ENCODE results near the gene FAM24A. TPM values are rescaled to one million over a fixed set of nuclear protein-coding genes. Genes with fewer than 3 reads are reported as not detected.

FAM24A gene
- total RNA-seq, 1 donor from 2014 or later: not detected

DNA sequence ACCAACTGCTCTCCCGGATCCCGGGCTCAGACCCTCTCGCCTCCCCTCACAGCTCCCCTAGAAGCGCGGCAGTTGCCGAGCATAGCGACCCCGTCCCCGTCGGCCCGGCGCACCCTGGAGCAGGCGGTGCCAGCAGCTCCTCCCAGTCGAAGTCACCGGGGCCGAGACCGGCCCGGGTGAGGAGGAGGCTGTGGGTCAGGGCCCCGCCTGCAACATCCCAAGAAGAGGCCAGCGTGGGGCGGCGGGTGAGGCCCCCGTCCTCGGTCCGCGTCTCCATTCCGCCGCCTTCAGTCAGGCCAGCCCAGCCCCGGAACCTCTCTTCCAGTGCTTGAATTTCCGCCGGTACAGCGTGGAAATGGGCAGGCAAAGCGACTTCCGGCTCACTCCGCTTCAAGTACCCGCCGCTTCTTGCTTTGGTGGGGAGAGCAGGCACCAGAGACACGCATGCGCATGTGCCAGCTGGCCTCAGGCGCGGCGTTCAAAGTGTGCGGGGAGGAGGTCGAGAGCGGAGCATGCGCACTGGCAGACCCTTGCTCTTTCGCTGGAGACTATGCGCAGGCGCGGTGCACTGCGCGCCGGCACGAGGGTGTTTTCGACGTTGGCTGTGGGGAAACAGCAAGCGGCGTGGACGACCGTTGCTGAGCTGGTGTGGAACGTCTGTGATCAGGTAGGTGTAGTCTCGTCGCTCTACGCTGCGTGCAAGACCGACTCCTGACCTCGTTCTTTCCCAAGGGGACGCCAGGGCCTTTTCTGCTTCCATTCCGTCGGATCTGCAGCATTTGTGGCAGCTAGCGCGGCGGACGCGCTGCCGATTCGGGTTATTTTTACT, 43.7 kb downstream of the FAM24A start, which contains the start of gene C10orf88:
C10orf88 (minus strand) TSS at position 326 of the 829 bp plus-strand sequence; CDS start at position 277, 49 bp downstream.
- H3K27me3 Mint-ChIP-seq (ENCODE audit: low read depth): peaks cover 47% of the 10 kb centered on the region
- peaks cover 20% of the 10 kb centered on the region for H3K4me1 Mint-ChIP-seq
- peak within 1 kb of the TSS; percentile 84 for H3K4me3 Mint-ChIP-seq
- DNase-seq (ENCODE audit: low spot score in 2 of 2, unreplicated experiment in 2 of 2): peak; percentile 96 to 97
- no peaks in the 10 kb centered on the region for H3K9me3 Mint-ChIP-seq
- TF ChIP-seq CTCF (IDR thresholded peaks at IDR 0.05; ENCODE audit: unreplicated experiment): no peak
- H3K27ac Mint-ChIP-seq: peak within 1 kb of the TSS; percentile 85
- peaks cover 6% of the 10 kb centered on the region for H3K36me3 Mint-ChIP-seq

- H3K36me3 Mint-ChIP-seq: peaks cover 3% of the 10 kb centered on the region
- H3K9me3 Mint-ChIP-seq: no peaks in the 10 kb centered on the region
- peak overlapping the region; percentile 84 for H3K4me3 Mint-ChIP-seq
- TF ChIP-seq CTCF (IDR thresholded peaks at IDR 0.05; ENCODE audit: unreplicated experiment): no peak
- H3K4me1 Mint-ChIP-seq: peaks cover 20% of the 10 kb centered on the region
- no peak for DNase-seq (ENCODE audit: low spot score in 2 of 2, unreplicated experiment in 2 of 2)
- no peak overlapping the region for H3K27ac Mint-ChIP-seq
- H3K27me3 Mint-ChIP-seq (ENCODE audit: low read depth): peaks cover 50% of the 10 kb centered on the region
Observed at GRCh38 chr10:122954731-122955050, 44.3 kb downstream of the FAM24A start.

GRCh38 chr10:122955892-122956291, 45.5 kb downstream of the FAM24A start:
- H3K4me1 Mint-ChIP-seq: peaks cover 20% of the 10 kb centered on the region
- no peak overlapping the region for H3K27ac Mint-ChIP-seq
- no peak overlapping the region for H3K4me3 Mint-ChIP-seq
- DNase-seq (ENCODE audit: low spot score in 2 of 2, unreplicated experiment in 2 of 2): no peak
- TF ChIP-seq CTCF (IDR thresholded peaks at IDR 0.05; ENCODE audit: unreplicated experiment): no peak
- no peaks in the 10 kb centered on the region for H3K9me3 Mint-ChIP-seq
- no peaks in the 10 kb centered on the region for H3K36me3 Mint-ChIP-seq
- H3K27me3 Mint-ChIP-seq (ENCODE audit: low read depth): peaks cover 61% of the 10 kb centered on the region

- peaks cover 14% of the 10 kb centered on the region for H3K4me1 Mint-ChIP-seq
- no peak overlapping the region for H3K27ac Mint-ChIP-seq
- no peak for DNase-seq (ENCODE audit: low spot score in 2 of 2, unreplicated experiment in 2 of 2)
- H3K27me3 Mint-ChIP-seq (ENCODE audit: low read depth): peaks cover 72% of the 10 kb centered on the region
- H3K9me3 Mint-ChIP-seq: no peaks in the 10 kb centered on the region
- no peak overlapping the region for H3K4me3 Mint-ChIP-seq
- no peak for TF ChIP-seq CTCF (IDR thresholded peaks at IDR 0.05; ENCODE audit: unreplicated experiment)
- H3K36me3 Mint-ChIP-seq: no peaks in the 10 kb centered on the region
Observed at GRCh38 chr10:122957474-122957873, 47.1 kb downstream of the FAM24A start.

GRCh38 chr10:122962405-122962804, 52.0 kb downstream of the FAM24A start:
- no peak for DNase-seq (ENCODE audit: low spot score in 2 of 2, unreplicated experiment in 2 of 2)
- Mint-ChIP-seq H3K27ac (no peak overlapping the region), H3K4me1 (no peaks in the 10 kb centered on the region), H3K4me3 (no peak overlapping the region), H3K36me3 (no peaks in the 10 kb centered on the region), H3K9me3 (peaks cover 37% of the 10 kb centered on the region), H3K27me3 (ENCODE audit: low read depth) (peaks cover 40% of the 10 kb centered on the region)
- no peak for TF ChIP-seq CTCF (IDR thresholded peaks at IDR 0.05; ENCODE audit: unreplicated experiment)

Other genes with a start within 250 kb of the FAM24A start
- not detected in 3 replicates for gene C10orf120, start 210.8 kb upstream of the FAM24A start, total RNA-seq
- gene CUZD1, start 64.8 kb upstream of the FAM24A start, total RNA-seq: not detected in 3 replicates
- gene FAM24B, start 31.0 kb upstream of the FAM24A start, total RNA-seq: not detected in 3 replicates
- 12.6 to 15.7 TPM (median 13.5 TPM) in 3 replicates for gene C10orf88, start 43.6 kb downstream of the FAM24A start, total RNA-seq
- 7.7 to 9.1 TPM (median 8.2 TPM) in 3 replicates for gene PSTK, start 69.8 kb downstream of the FAM24A start, total RNA-seq
- 10.9 to 14.6 TPM (median 12.4 TPM) in 3 replicates for gene IKZF5, start 98.2 kb downstream of the FAM24A start, total RNA-seq
- gene ACADSB, start 98.4 kb downstream of the FAM24A start, total RNA-seq: 17.0 to 21.3 TPM (median 17.6 TPM) in 3 replicates
- gene HMX3, start 225.4 kb downstream of the FAM24A start, total RNA-seq: not detected in 3 replicates
- not detected in 3 replicates for gene HMX2, start 237.5 kb downstream of the FAM24A start, total RNA-seq
- 70.0 to 71.5 TPM (median 71.1 TPM) in 3 replicates for gene BUB3, start 243.8 kb downstream of the FAM24A start, total RNA-seq

All from mesothelial cell of epicardium (in vitro differentiated cells).